Glutamatergic neuron (in vitro differentiated cells): Measurements from ENCODE around the gene FOXN1. TPM values are rescaled to one million over a fixed set of nuclear protein-coding genes. Genes with fewer than 3 reads are reported as not detected.

Source experiments
- DNase-seq: peaks from one replicate; pipeline ENCODE4 v3.0.0; 2022
- H3K27ac Mint-ChIP-seq: one replicate; pipeline ENCODE4 v1.8.0; 2020; ENCODE audit warnings: mild to moderate bottlenecking, mixed read lengths, inconsistent platforms; ENCODE audit not compliant: unreplicated experiment
- H3K27me3 Mint-ChIP-seq: one replicate; pipeline ENCODE4 v1.8.0; 2020; ENCODE audit warnings: mild to moderate bottlenecking, moderate library complexity, mixed read lengths, inconsistent platforms; ENCODE audit not compliant: unreplicated experiment
- H3K36me3 Mint-ChIP-seq: one replicate; pipeline ENCODE4 v1.8.0; 2020; ENCODE audit warnings: mild to moderate bottlenecking, mixed read lengths, inconsistent platforms; ENCODE audit not compliant: unreplicated experiment
- H3K4me1 Mint-ChIP-seq: one replicate; pipeline ENCODE4 v1.8.0; 2020; ENCODE audit warnings: mild to moderate bottlenecking, low read depth, mixed read lengths, inconsistent platforms; ENCODE audit not compliant: unreplicated experiment
- H3K4me3 Mint-ChIP-seq: one replicate; pipeline ENCODE4 v1.8.0; 2020; ENCODE audit warnings: mild to moderate bottlenecking, mixed read lengths, inconsistent platforms; ENCODE audit not compliant: unreplicated experiment
- H3K9me3 Mint-ChIP-seq: one replicate; pipeline ENCODE4 v1.8.0; 2020; ENCODE audit warnings: mild to moderate bottlenecking, moderate library complexity, mixed read lengths, inconsistent platforms; ENCODE audit not compliant: unreplicated experiment
- CTCF ChIP-seq: fragments of 200-600 bp; sonication (generic); IDR thresholded peaks from one replicate; pipeline ENCODE4 v1.5.0; 2021; ENCODE audit not compliant: partially characterized antibody, unreplicated experiment
- total RNA-seq: library from RNA; stranded (reverse); fragmentation: NEBNext Ultra II Directional; extraction: Animal tissue kit (Norgen Biotek cat#: 25700); gene quantifications from one replicate; pipeline ENCODE4 v1.2.1, GENCODE V29; 2021; ENCODE audit not compliant: unreplicated experiment

The FOXN1 gene
- total RNA-seq, 1 donor from 2014 or later = not detected

DNA sequence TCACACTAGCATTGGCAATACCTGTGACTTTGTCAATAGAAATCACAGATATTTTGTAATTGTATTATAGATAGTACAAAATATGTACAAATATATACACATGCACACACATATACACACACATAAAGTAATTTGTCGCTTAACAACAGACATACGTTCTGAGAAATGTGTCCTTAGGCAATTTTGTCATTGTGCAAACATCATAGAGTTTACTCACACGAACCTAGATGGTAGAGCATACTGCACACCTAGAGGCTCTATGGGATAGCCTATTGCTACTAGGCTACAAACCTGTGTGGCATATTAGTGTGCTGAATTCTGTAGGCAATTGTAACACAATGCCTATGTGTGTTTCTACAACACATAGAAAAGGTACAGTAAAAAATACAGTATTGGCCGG is 35.3 kb downstream of the FOXN1 start:
- no peak for TF ChIP-seq CTCF
- no peak for DNase-seq
- Mint-ChIP-seq H3K9me3 (no peaks in the 10 kb centered on the region), H3K36me3 (no peaks in the 10 kb centered on the region), H3K27ac (no peak overlapping the region), H3K4me1 (peaks cover 3% of the 10 kb centered on the region), H3K4me3 (no peak overlapping the region), H3K27me3 (peaks cover 2% of the 10 kb centered on the region)

- no peaks in the 10 kb centered on the region for H3K36me3 Mint-ChIP-seq
- no peaks in the 10 kb centered on the region for H3K9me3 Mint-ChIP-seq
- H3K4me1 Mint-ChIP-seq = peaks cover 3% of the 10 kb centered on the region
- H3K27ac Mint-ChIP-seq = no peak overlapping the region
- no peak overlapping the region for H3K4me3 Mint-ChIP-seq
- TF ChIP-seq CTCF = no peak
- H3K27me3 Mint-ChIP-seq = peaks cover 4% of the 10 kb centered on the region
- no peak for DNase-seq
Observed at GRCh38 chr17:28544402-28545140, 38.4 kb downstream of the FOXN1 start.

DNA sequence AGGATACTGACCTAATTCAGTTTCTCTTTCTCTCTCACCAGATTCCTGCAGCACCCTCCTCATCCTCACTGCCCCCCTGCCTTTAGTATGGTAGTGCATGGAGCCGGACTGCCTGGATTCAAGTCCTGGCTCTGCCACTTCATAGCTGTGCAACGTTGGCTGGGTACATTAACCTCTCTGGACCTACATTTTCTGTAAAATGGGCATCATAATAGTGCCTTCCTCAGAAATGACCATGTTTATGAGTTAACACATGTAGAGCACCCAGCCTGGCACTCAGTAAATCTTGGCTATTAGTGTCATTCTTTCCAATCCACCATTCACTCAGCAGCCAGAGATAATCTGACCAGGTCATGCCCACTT is 39.0 kb downstream of the FOXN1 start:
- Mint-ChIP-seq H3K9me3 (no peaks in the 10 kb centered on the region), H3K4me1 (peaks cover 5% of the 10 kb centered on the region), H3K27me3 (peaks cover 4% of the 10 kb centered on the region), H3K36me3 (no peaks in the 10 kb centered on the region), H3K27ac (no peak overlapping the region), H3K4me3 (no peak overlapping the region)
- no peak for TF ChIP-seq CTCF
- DNase-seq = no peak

DNA sequence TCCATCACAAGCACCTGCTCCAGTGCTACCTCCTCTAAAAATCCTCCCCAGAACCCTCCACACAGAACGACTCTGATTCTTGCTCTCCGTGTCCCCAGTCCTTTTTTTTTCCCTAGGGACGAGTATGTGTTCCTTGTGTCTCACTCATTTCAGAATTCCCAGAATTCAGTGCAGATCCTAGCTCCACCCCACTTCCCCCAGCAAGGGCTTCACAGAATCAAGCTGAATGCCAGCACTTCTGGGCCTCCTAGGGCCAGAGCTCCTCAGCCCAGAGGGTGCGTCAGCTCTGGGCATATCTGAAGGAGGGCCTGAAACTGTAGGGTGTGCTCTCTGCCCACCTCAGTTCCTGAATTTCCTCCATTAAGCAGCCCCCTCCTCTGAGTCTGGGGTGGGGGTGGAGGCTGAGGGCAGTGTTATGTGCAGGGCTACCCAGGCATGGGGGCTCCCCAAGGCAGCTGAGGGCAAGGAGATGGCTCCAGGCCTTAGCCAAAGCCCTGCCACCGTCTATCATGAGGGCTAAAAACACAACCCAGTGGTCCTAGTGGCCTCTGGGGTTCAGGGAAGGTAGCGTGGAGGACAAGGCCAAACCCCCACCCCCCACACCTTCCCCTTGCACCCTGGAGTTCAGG is 39.8 kb downstream of the FOXN1 start:
- no peaks in the 10 kb centered on the region for H3K9me3 Mint-ChIP-seq
- H3K27me3 Mint-ChIP-seq = peaks cover 4% of the 10 kb centered on the region
- peak overlapping the region; percentile 49 for H3K27ac Mint-ChIP-seq
- no peak for TF ChIP-seq CTCF
- peaks cover 11% of the 10 kb centered on the region for H3K4me1 Mint-ChIP-seq
- H3K36me3 Mint-ChIP-seq = no peaks in the 10 kb centered on the region
- no peak overlapping the region for H3K4me3 Mint-ChIP-seq
- DNase-seq = no peak

GRCh38 chr17:28547096-28547622 is 41.0 kb downstream of the FOXN1 start:
- H3K36me3 Mint-ChIP-seq = no peaks in the 10 kb centered on the region
- H3K4me1 Mint-ChIP-seq = peaks cover 13% of the 10 kb centered on the region
- DNase-seq = no peak
- H3K9me3 Mint-ChIP-seq = no peaks in the 10 kb centered on the region
- no peak for TF ChIP-seq CTCF
- H3K27ac Mint-ChIP-seq = no peak overlapping the region
- no peak overlapping the region for H3K4me3 Mint-ChIP-seq
- peaks cover 11% of the 10 kb centered on the region for H3K27me3 Mint-ChIP-seq
